MCF 10A (cell line): ENCODE data around the gene TMED8. TPM values are rescaled to one million over a fixed set of nuclear protein-coding genes. Genes with fewer than 3 reads are reported as not detected.

ENCODE experiments used
- BruUV-seq: library from RNA; stranded (reverse); fragments of 400-500 nt; replicated peaks from 2 replicates; lab custom pipeline; 2021; lab: Mats Ljungman, UMichigan
- CTCF ChIA-PET: fragments of 300-600 bp; sonication (Branson Sonifier 250); formaldehyde crosslinking; extraction: SDS; loops from one replicate; lab custom pipeline; 2021; ENCODE audit warnings: antibody characterized with exemption, inconsistent platforms; lab: Yijun Ruan, JAX
- POLR2A ChIA-PET: fragments of 300-600, 350-650 bp; sonication (Branson Sonifier 250); formaldehyde crosslinking; extraction: SDS; loops from one replicate; lab custom pipeline; 2020; ENCODE audit warnings: antibody characterized with exemption, inconsistent platforms; lab: Yijun Ruan, JAX
- DNase-seq: peaks from one replicate; pipeline ENCODE4 v3.0.0-alpha.2; 2018; ENCODE audit not compliant: unreplicated experiment
- H3K27ac Mint-ChIP-seq: one replicate; pipeline ENCODE4 v1.8.0; 2022; ENCODE audit warnings: mild to moderate bottlenecking, low read depth, mixed read lengths; ENCODE audit not compliant: unreplicated experiment
- H3K27me3 Mint-ChIP-seq: one replicate; pipeline ENCODE4 v1.8.0; 2022; ENCODE audit warnings: mixed read lengths; ENCODE audit not compliant: insufficient read depth, unreplicated experiment
- H3K36me3 Mint-ChIP-seq: one replicate; pipeline ENCODE4 v1.8.0; 2022; ENCODE audit warnings: mild to moderate bottlenecking, moderate library complexity, mixed read lengths; ENCODE audit not compliant: insufficient read depth, unreplicated experiment
- H3K4me1 Mint-ChIP-seq: one replicate; pipeline ENCODE4 v1.8.0; 2022; ENCODE audit warnings: mixed read lengths; ENCODE audit not compliant: insufficient read depth, unreplicated experiment
- H3K4me3 Mint-ChIP-seq: one replicate; pipeline ENCODE4 v1.8.0; 2022; ENCODE audit warnings: mild to moderate bottlenecking, moderate library complexity, mixed read lengths; ENCODE audit not compliant: unreplicated experiment
- H3K9me3 Mint-ChIP-seq: one replicate; pipeline ENCODE4 v1.8.0; 2022; ENCODE audit warnings: mixed read lengths; ENCODE audit not compliant: unreplicated experiment
- CTCF ChIP-seq: fragments of 200-600 bp; IDR thresholded peaks from one replicate; pipeline ENCODE4 v1.8.0; 2022; ENCODE audit warnings: antibody characterized with exemption, mild to moderate bottlenecking; ENCODE audit not compliant: unreplicated experiment
- intact Hi-C: fragments of 100-400 bp; cut with micrococcal nuclease; formaldehyde crosslinking; loops from 2 replicates; pipeline ENCODE4 v1.14.1; 2022
- total RNA-seq: library from RNA; stranded (reverse); gene quantifications from 2 replicates; pipeline ENCODE4 v1.2.3, GENCODE V29; 2022

The TMED8 gene
- total RNA-seq, 1 experiment from 2014 or later: 9.3 TPM

- Mint-ChIP-seq H3K27ac (no peak overlapping the region), H3K4me3 (no peak overlapping the region), H3K9me3 (no peaks in the 10 kb centered on the region), H3K27me3 (no peaks in the 10 kb centered on the region), H3K4me1 (peaks cover 12% of the 10 kb centered on the region), H3K36me3 (no peaks in the 10 kb centered on the region)
- intact Hi-C loops: no loop called here
- TF ChIP-seq CTCF: no peak
- POLR2A ChIA-PET: interaction anchor here (0.7 to 3.0 kb wide), 15 partner anchors 16 to 563 kb away, joined by 3 to 15 read pairs (median 4); partner anchors contain the start of genes ANGEL1, GSTZ1, POMT2 and VIPAS39
- TSS peak; percentile 41 for BruUV-seq
- DNase-seq: peak; percentile 21
- CTCF ChIA-PET: interaction anchor here (1.0 to 1.3 kb wide), 2 partner anchors 9 to 224 kb away, joined by 3 to 8 read pairs; no protein-coding TSS in a partner anchor
These were observed 722 bp downstream of the TMED8 start for GRCh38 chr14:77375973-77376770.

GRCh38 chr14:77375164-77375950 is 1.5 kb downstream of the TMED8 start:
- no peaks in the 10 kb centered on the region for H3K27me3 Mint-ChIP-seq
- H3K4me3 Mint-ChIP-seq: no peak overlapping the region
- ChIA-PET CTCF (interaction anchor here (1.6 kb wide), 1 partner anchor 83 kb away, joined by 3 read pairs; the partner anchor contains the start of gene AHSA1), POLR2A (interaction anchor here (0.7 to 3.0 kb wide), 3 partner anchors 54 to 288 kb away, joined by 3 to 11 read pairs (median 6); partner anchors contain the start of genes GSTZ1, POMT2 and VIPAS39)
- no peaks in the 10 kb centered on the region for H3K9me3 Mint-ChIP-seq
- BruUV-seq: no TSS peak
- no peak for DNase-seq
- no peak overlapping the region for H3K27ac Mint-ChIP-seq
- no peaks in the 10 kb centered on the region for H3K36me3 Mint-ChIP-seq
- no peak for TF ChIP-seq CTCF
- peaks cover 12% of the 10 kb centered on the region for H3K4me1 Mint-ChIP-seq
- intact Hi-C loops: no loop called here

GRCh38 chr14:77372304-77372841 is 4.5 kb downstream of the TMED8 start:
- BruUV-seq: no TSS peak
- Mint-ChIP-seq H3K27me3 (no peaks in the 10 kb centered on the region), H3K36me3 (no peaks in the 10 kb centered on the region), H3K9me3 (no peaks in the 10 kb centered on the region), H3K4me3 (no peak overlapping the region), H3K27ac (no peak overlapping the region), H3K4me1 (peaks cover 12% of the 10 kb centered on the region)
- intact Hi-C loops: no loop called here
- ChIA-PET CTCF (no interaction called here), POLR2A (no interaction called here)
- TF ChIP-seq CTCF: no peak
- DNase-seq: no peak

- no peak for DNase-seq
- Mint-ChIP-seq H3K4me1 (no peaks in the 10 kb centered on the region), H3K27ac (no peak overlapping the region), H3K36me3 (no peaks in the 10 kb centered on the region), H3K27me3 (no peaks in the 10 kb centered on the region), H3K4me3 (no peak overlapping the region), H3K9me3 (no peaks in the 10 kb centered on the region)
- intact Hi-C loops: no loop called here
- BruUV-seq: no TSS peak
- ChIA-PET POLR2A (no interaction called here), CTCF (interaction anchor here (0.6 to 0.7 kb wide), 2 partner anchors 28 to 248 kb away, joined by 3 read pairs; no protein-coding TSS in a partner anchor)
- no peak for TF ChIP-seq CTCF
These were observed 7.6 kb downstream of the TMED8 start for GRCh38 chr14:77369285-77369684.
